HepG2 (cell line): ENCODE data around the gene GIPC3. TPM values are rescaled to one million over a fixed set of nuclear protein-coding genes. Genes with fewer than 3 reads are reported as not detected.

Experiments used
- ATAC-seq: fragments of 200-7000 bp; cut with Tn5 transposase; 3 replicates; pipeline ENCODE4 v1.9.1; 2020; ENCODE audit warnings: mild to moderate bottlenecking, moderate library complexity
- BruUV-seq: library from RNA; stranded (reverse); fragments of 400-500 nt; replicated peaks from 2 replicates; lab custom pipeline; 2021; lab: Mats Ljungman, UMichigan
- CTCF ChIA-PET: fragments of 300-600 bp; formaldehyde crosslinking; extraction: SDS; loops from one replicate; lab custom pipeline; 2021; ENCODE audit warnings: low total read pairs, inconsistent platforms, low intra/inter-chr PET ratio; lab: Yijun Ruan, JAX
- POLR2A ChIA-PET: fragments of 350-600 bp; sonication (Branson Sonifier 250); formaldehyde crosslinking; loops from one replicate; lab custom pipeline; 2020; ENCODE audit warnings: antibody characterized with exemption, inconsistent platforms; lab: Yijun Ruan, JAX
- DNase-seq: peaks from one replicate; pipeline ENCODE4 v3.0.0-alpha.2; 2015; ENCODE audit warnings: low spot score
- FAIRE-seq: peaks from 3 replicates; lab custom pipeline; 2011; peaks lifted over from hg19 to GRCh38; lab: Jason Lieb, UNC
- H2AFZ ChIP-seq: one replicate; pipeline ENCODE4 v1.6.1; 2011; ENCODE audit warnings: low read length, inconsistent platforms
- H3K27ac ChIP-seq: fragments of 300-600 bp; 3 replicates; pipeline ENCODE4 v1.8.0; 2011; ENCODE audit warnings: mixed run types, mild to moderate bottlenecking, mixed read lengths, low read length, inconsistent platforms; ENCODE audit not compliant: insufficient read depth; ENCODE audit errors: extremely low read length
- H3K27me3 ChIP-seq, 2 experiments: fragments of 200-600 bp in 1 of 2; 2 replicates in 1 of 2; 3 replicates in 1 of 2; pipeline versions ENCODE4 v1.6.0 to v1.8.0; 2011; ENCODE audit warnings: low read length in 2 of 2, mild to moderate bottlenecking in 2 of 2, moderate library complexity in 2 of 2, inconsistent platforms in 1 of 2; ENCODE audit not compliant: insufficient read depth in 2 of 2, control insufficient read depth in 1 of 2
- H3K36me3 ChIP-seq, 2 experiments: fragments of 200-600 bp in 1 of 2; replicated peaks in 1 of 2; 2 replicates in 1 of 2; 3 replicates in 1 of 2; pipeline versions ENCODE4 v1.5.1 to v1.8.0; 2011; ENCODE audit warnings: low read length in 2 of 2, inconsistent platforms in 1 of 2; ENCODE audit not compliant: insufficient read depth in 2 of 2, control insufficient read depth in 1 of 2
- H3K4me1 ChIP-seq: 2 replicates; pipeline ENCODE4 v1.5.1; 2012; ENCODE audit warnings: low read length, inconsistent platforms; ENCODE audit not compliant: insufficient read depth
- H3K4me2 ChIP-seq: 2 replicates; pipeline ENCODE4 v1.6.0; 2011; ENCODE audit warnings: low read depth, low read length, inconsistent platforms
- H3K4me3 ChIP-seq, 3 experiments: fragments of 200-600 bp in 1 of 3; sonication (generic), shearing (Covaris generic) in 1 of 3; replicated peaks in 1 of 3; 2 replicates each; pipeline ENCODE4 v1.5.1; 2011 to 2016; ENCODE audit warnings: low read length in 3 of 3, inconsistent platforms in 2 of 3, low read depth in 2 of 3, mild to moderate bottlenecking in 2 of 3, control low read depth in 1 of 3, mixed read lengths in 1 of 3; ENCODE audit not compliant: insufficient read depth in 1 of 3
- H3K79me2 ChIP-seq: one replicate; pipeline ENCODE4 v1.6.1; 2011; ENCODE audit warnings: low read length, inconsistent platforms; ENCODE audit not compliant: insufficient read depth
- H3K9ac ChIP-seq: 2 replicates; pipeline ENCODE4 v1.6.0; 2011; ENCODE audit warnings: mild to moderate bottlenecking, low read depth, low read length, inconsistent platforms; ENCODE audit not compliant: insufficient read depth
- H3K9me3 ChIP-seq: 2 replicates; pipeline ENCODE4 v1.5.1; 2012; ENCODE audit warnings: mild to moderate bottlenecking, low read length
- H4K20me1 ChIP-seq: 2 replicates; pipeline ENCODE4 v1.6.0; 2011; ENCODE audit warnings: inconsistent platforms, mild to moderate bottlenecking, low read length, moderate library complexity; ENCODE audit not compliant: insufficient read depth
- ARID4A ChIP-seq: sonication (generic); formaldehyde crosslinking; IDR thresholded peaks from 2 replicates; pipeline ENCODE4 v1.5.0; 2020; ENCODE audit warnings: mild to moderate bottlenecking, missing genetic modification reagents, borderline replicate concordance
- HDAC1 ChIP-seq: sonication (generic); formaldehyde crosslinking; IDR thresholded peaks from 2 replicates; pipeline ENCODE4 v1.5.1; 2020; ENCODE audit warnings: mild to moderate bottlenecking, missing genetic modification reagents
- RAD21 ChIP-seq: fragments of 450-650 bp; formaldehyde crosslinking; IDR thresholded peaks from 2 replicates; pipeline ENCODE4 v1.5.0; 2020; ENCODE audit warnings: mild to moderate bottlenecking
- TOE1 ChIP-seq: sonication (generic); formaldehyde crosslinking; IDR thresholded peaks from 2 replicates; pipeline ENCODE4 v1.4.0; 2020; ENCODE audit warnings: mild to moderate bottlenecking, missing genetic modification reagents
- YY1 ChIP-seq: IDR thresholded peaks from 2 replicates; pipeline ENCODE4 v1.6.1; 2011; ENCODE audit warnings: low read length, low read depth, moderate library complexity, mild to moderate bottlenecking; ENCODE audit not compliant: insufficient read depth, insufficient replicate concordance
- WGBS: methylation state at CpG from one replicate; pipeline ENCODE4 v1.1.6; 2017; ENCODE audit warnings: low lambda C conversion rate; 5-methylcytosine and 5-hydroxymethylcytosine counted together
- in situ Hi-C: cut with HindIII; loops from 2 replicates; pipeline ENCODE4 v1.10.0; 2017; ENCODE audit warnings: low pct_unique_long_range_greater_than_20kb; ENCODE audit not compliant: extremely low pct_ligation_motif_present
- intact Hi-C: fragments of 100-400 bp; cut with micrococcal nuclease; formaldehyde crosslinking; loops from one replicate; pipeline ENCODE4 v1.10.0; 2022; ENCODE audit not compliant: unreplicated experiment
- polyA plus RNA-seq, 8 experiments: library from polyadenylated mRNA; depleted of rRNA in 3 of 8; stranded (reverse) in 7 of 8; unstranded in 1 of 8; fragments of >200 nt; fragmentation: Illumina TruSeq in 4 of 8; extraction: Trizol in 4 of 8; gene quantifications; 2 replicates each; pipeline versions ENCODE4 v1.2.1 to v1.2.3, GENCODE V29; 2011 to 2016; ENCODE audit warnings: low read depth in 4 of 8, missing spikeins in 1 of 8, mixed read lengths in 1 of 8; ENCODE audit not compliant: insufficient read depth in 1 of 8
- total RNA-seq, 5 experiments: library from RNA; depleted of rRNA; stranded (reverse); fragments of >200 nt; fragmentation: Illumina TruSeq; extraction: Trizol; gene quantifications; 2 replicates each; pipeline ENCODE4 v1.2.3, GENCODE V29; 2016; ENCODE audit warnings: low read depth in 1 of 5
- TF ChIP-seq, protein P1 (sequence below): sonication (generic); formaldehyde crosslinking; IDR thresholded peaks from 2 replicates; pipeline ENCODE4 v1.4.0; 2020; ENCODE audit warnings: mild to moderate bottlenecking, missing genetic modification reagents
- TF ChIP-seq, protein P2 (sequence below): sonication (generic); formaldehyde crosslinking; IDR thresholded peaks from 2 replicates; pipeline ENCODE4 v1.9.0; 2022; ENCODE audit warnings: missing genetic modification reagents, mild to moderate bottlenecking, borderline replicate concordance

Gene GIPC3
- total and polyA plus RNA-seq, 2 of the 13 experiments (the other 11 are each of a cell fraction or from before 2014, with no cell fraction given) = 0.05 TPM; not detected in 1

GRCh38 chr19:3545669-3546034, 39.6 kb upstream of the GIPC3 start:
- DNase-seq (no peak), FAIRE-seq (no peak), ATAC-seq (no peak)
- H3K36me3 ChIP-seq = peaks cover 3 to 10% of the 10 kb centered on the region in 2 experiments; a peak in 3 of 5 replicates
- CTCF ChIA-PET = interaction anchor here (1.2 to 2.3 kb wide), 2 partner anchors 30 to 41 kb away, joined by 5 to 14 read pairs; no protein-coding TSS in a partner anchor
- WGBS = 100% methylated on average over 9 of the region's 10 CpGs
- no peak overlapping the region for H3K4me3 ChIP-seq
- BruUV-seq = no TSS peak
- no peaks in the 10 kb centered on the region for H3K27me3 ChIP-seq
- no peak overlapping the region for H3K4me2 ChIP-seq
- in situ Hi-C loops = no loop called here
- no peaks in the 10 kb centered on the region for H4K20me1 ChIP-seq
- no peaks in the 10 kb centered on the region for H3K79me2 ChIP-seq
- POLR2A ChIA-PET = interaction anchor here (0.9 kb wide), 1 partner anchor 14 kb away, joined by 3 read pairs; no protein-coding TSS in a partner anchor
- H3K27ac ChIP-seq = no peak overlapping the region
- no peaks in the 10 kb centered on the region for H3K9me3 ChIP-seq
- no peak overlapping the region for H2AFZ ChIP-seq
- no peak overlapping the region for H3K9ac ChIP-seq
- TF ChIP-seq ARID4A (CRISPR knock-in tag) = 0 out of 2 replicates have a peak, but pooled peaks have one; percentile 17
- no peak for TF ChIP-seq TOE1 (CRISPR knock-in tag)
- TF ChIP-seq YY1 = no peak
- TF ChIP-seq, protein P1, sequence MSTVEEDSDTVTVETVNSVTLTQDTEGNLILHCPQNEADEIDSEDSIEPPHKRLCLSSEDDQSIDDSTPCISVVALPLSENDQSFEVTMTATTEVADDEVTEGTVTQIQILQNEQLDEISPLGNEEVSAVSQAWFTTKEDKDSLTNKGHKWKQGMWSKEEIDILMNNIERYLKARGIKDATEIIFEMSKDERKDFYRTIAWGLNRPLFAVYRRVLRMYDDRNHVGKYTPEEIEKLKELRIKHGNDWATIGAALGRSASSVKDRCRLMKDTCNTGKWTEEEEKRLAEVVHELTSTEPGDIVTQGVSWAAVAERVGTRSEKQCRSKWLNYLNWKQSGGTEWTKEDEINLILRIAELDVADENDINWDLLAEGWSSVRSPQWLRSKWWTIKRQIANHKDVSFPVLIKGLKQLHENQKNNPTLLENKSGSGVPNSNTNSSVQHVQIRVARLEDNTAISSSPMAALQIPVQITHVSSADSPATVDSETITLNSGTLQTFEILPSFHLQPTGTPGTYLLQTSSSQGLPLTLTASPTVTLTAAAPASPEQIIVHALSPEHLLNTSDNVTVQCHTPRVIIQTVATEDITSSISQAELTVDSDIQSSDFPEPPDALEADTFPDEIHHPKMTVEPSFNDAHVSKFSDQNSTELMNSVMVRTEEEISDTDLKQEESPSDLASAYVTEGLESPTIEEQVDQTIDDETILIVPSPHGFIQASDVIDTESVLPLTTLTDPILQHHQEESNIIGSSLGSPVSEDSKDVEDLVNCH (CRISPR knock-in tag) = no peak
- 0 out of 2 replicates have a peak, but pooled peaks have one; percentile 21 for TF ChIP-seq HDAC1 (CRISPR knock-in tag)
- TF ChIP-seq, protein P2, sequence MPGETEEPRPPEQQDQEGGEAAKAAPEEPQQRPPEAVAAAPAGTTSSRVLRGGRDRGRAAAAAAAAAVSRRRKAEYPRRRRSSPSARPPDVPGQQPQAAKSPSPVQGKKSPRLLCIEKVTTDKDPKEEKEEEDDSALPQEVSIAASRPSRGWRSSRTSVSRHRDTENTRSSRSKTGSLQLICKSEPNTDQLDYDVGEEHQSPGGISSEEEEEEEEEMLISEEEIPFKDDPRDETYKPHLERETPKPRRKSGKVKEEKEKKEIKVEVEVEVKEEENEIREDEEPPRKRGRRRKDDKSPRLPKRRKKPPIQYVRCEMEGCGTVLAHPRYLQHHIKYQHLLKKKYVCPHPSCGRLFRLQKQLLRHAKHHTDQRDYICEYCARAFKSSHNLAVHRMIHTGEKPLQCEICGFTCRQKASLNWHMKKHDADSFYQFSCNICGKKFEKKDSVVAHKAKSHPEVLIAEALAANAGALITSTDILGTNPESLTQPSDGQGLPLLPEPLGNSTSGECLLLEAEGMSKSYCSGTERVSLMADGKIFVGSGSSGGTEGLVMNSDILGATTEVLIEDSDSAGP (CRISPR knock-in tag) = 0 out of 2 replicates have a peak, but pooled peaks have one; percentile 20
- no peak for TF ChIP-seq RAD21
- TF ChIP-seq, all 625 proteins: peak for 3
- intact Hi-C loops = loop anchor here (1.0 kb wide), 1 partner anchor 30 kb away; no protein-coding TSS in a partner anchor
- H3K4me1 ChIP-seq = no peaks in the 10 kb centered on the region
